Lower leg skin (tissue), 4 donors: Measurements from ENCODE around the gene TUB. TPM values are rescaled to one million over a fixed set of nuclear protein-coding genes. Genes with fewer than 3 reads are reported as not detected.

ENCODE experiments used
- DNase-seq, 2 donors: peaks; one replicate each; pipeline ENCODE4 v3.0.0-alpha.2; 2019; ENCODE audit warnings: low spot score in 2 of 2
- H3K4me3 ChIP-seq: fragments of 200-600 bp; sonication (generic); 2 replicates; pipeline ENCODE4 v1.5.1; 2017; ENCODE audit warnings: mild to moderate bottlenecking, low read depth; ENCODE audit not compliant: poor library complexity, severe bottlenecking
- POLR2A ChIP-seq, 2 donors: fragments of 450-650 bp; IDR thresholded peaks; one replicate each; pipeline ENCODE4 v1.6.1; 2016 to 2017; ENCODE audit warnings: antibody characterized with exemption in 2 of 2, mild to moderate bottlenecking in 1 of 2, moderate library complexity in 1 of 2
- WGBS, 2 donors: methylation state at CpG; one replicate each; pipeline ENCODE4 v1.1.5; 2018; 5-methylcytosine and 5-hydroxymethylcytosine counted together
- intact Hi-C: fragments of 100-400 bp; cut with DNase I; formaldehyde crosslinking; loops from one replicate; pipeline ENCODE4 v1.15.0; 2023; ENCODE audit warnings: low total_unique reads
- total RNA-seq, 4 donors: library from RNA; depleted of rRNA; stranded (reverse); fragments of >200 nt; gene quantifications; one replicate each; pipeline ENCODE4 v1.1.0, GENCODE V29; 2016
- TF ChIP-seq, protein P1 (sequence below), 3 donors: fragments of 450-650 bp; IDR thresholded peaks; one replicate each; pipeline ENCODE4 v1.5.1; 2016; ENCODE audit warnings: antibody characterized with exemption in 3 of 3, mild to moderate bottlenecking in 3 of 3, moderate library complexity in 2 of 3

The TUB gene
- total RNA-seq, 4 donors from 2014 or later = 1.2 to 4.8 (median 2.5) TPM

DNA sequence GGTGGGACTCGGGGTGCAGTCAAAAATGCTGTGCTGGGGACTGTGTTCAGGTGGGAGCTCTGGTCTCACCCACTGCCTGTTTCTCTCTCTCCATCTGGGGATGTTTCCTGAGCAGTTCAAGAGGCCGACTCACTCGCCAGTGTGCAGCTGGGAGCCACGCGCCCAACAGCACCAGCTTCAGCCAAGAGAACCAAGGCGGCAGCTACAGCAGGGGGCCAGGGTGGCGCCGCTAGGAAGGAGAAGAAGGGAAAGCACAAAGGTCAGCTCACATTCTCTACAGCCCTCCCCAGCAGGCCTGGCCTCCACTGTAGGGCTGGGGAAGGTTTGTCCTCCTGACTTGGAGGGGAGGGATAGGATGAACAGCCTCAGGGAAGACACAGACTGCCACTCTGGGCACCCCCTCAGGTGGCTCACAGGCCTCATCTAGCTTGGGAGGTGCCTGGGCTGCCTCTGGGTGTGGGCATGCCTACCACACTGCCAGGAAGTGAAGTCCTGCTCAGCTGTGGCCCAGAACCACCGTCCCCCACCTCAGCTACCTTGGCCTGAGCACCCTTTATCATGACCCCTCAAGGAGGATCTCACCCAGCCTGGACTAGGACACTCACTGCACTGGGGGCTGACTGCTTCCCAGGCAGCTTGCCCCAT, 13.0 kb downstream of the TUB start:
- no peak for DNase-seq
- no peak for TF ChIP-seq POLR2A (IDR thresholded peaks at IDR 0.05)
- TF ChIP-seq, protein P1, sequence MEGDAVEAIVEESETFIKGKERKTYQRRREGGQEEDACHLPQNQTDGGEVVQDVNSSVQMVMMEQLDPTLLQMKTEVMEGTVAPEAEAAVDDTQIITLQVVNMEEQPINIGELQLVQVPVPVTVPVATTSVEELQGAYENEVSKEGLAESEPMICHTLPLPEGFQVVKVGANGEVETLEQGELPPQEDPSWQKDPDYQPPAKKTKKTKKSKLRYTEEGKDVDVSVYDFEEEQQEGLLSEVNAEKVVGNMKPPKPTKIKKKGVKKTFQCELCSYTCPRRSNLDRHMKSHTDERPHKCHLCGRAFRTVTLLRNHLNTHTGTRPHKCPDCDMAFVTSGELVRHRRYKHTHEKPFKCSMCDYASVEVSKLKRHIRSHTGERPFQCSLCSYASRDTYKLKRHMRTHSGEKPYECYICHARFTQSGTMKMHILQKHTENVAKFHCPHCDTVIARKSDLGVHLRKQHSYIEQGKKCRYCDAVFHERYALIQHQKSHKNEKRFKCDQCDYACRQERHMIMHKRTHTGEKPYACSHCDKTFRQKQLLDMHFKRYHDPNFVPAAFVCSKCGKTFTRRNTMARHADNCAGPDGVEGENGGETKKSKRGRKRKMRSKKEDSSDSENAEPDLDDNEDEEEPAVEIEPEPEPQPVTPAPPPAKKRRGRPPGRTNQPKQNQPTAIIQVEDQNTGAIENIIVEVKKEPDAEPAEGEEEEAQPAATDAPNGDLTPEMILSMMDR (IDR thresholded peaks at IDR 0.05) = no peak
- 85 to 92% methylated on average over 9 of the region's 9 CpGs for WGBS, 2 donors
- intact Hi-C loops = loop anchor here (10.0 kb wide), 2 partner anchors 59 to 89 kb away; no protein-coding TSS in a partner anchor
- H3K4me3 ChIP-seq = no peak overlapping the region

DNA sequence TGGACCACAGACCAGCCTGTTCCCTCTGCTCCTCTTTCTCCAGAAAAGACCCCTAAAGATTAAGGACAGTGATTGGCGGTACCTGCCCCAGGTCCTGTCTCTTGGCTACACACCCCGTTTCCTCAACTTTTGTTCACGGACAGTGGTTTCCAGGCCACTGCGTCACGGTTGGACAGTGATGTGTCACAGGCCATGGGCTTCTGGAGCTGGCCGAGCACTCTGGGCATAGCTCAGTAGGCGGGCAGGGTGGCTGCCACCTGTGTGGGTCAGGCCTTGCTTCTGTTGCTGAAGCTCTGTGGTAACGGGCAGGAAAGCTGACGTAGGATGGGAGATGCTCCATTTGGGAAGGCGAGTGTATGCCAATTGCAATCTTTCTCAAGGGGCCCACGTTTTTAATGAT, 13.6 kb downstream of the TUB start:
- H3K4me3 ChIP-seq = no peak overlapping the region
- TF ChIP-seq, protein P1 (IDR thresholded peaks at IDR 0.05) = no peak
- TF ChIP-seq POLR2A (IDR thresholded peaks at IDR 0.05) = no peak
- WGBS, 2 donors = 91 to 93% methylated on average over 11 of the region's 11 CpGs
- no peak for DNase-seq
- intact Hi-C loops = loop anchor here (10.0 kb wide), 2 partner anchors 60 to 90 kb away; no protein-coding TSS in a partner anchor

DNA sequence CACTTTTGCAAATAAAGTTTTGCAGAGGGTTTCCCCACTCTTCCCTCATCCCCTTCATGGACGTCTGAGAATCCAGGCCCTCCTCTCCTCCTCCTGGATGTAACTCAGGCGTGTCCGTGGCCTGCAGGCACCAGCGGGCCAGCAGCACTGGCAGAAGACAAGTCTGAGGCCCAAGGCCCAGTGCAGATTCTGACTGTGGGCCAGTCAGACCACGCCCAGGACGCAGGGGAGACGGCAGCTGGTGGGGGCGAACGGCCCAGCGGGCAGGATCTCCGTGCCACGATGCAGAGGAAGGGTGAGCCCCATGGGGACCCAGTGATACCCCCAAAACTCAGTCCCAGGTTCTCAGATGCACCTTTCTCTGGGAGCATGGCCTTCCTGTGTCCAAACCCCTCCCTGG, 14.4 kb downstream of the TUB start:
- TF ChIP-seq POLR2A (IDR thresholded peaks at IDR 0.05) = no peak
- TF ChIP-seq, protein P1 (IDR thresholded peaks at IDR 0.05) = no peak
- DNase-seq = no peak
- intact Hi-C loops = loop anchor here (10.0 kb wide), 2 partner anchors 61 to 91 kb away; no protein-coding TSS in a partner anchor
- no peak overlapping the region for H3K4me3 ChIP-seq
- WGBS, 2 donors = 40 to 46% methylated on average over 12 of the region's 12 CpGs

DNA sequence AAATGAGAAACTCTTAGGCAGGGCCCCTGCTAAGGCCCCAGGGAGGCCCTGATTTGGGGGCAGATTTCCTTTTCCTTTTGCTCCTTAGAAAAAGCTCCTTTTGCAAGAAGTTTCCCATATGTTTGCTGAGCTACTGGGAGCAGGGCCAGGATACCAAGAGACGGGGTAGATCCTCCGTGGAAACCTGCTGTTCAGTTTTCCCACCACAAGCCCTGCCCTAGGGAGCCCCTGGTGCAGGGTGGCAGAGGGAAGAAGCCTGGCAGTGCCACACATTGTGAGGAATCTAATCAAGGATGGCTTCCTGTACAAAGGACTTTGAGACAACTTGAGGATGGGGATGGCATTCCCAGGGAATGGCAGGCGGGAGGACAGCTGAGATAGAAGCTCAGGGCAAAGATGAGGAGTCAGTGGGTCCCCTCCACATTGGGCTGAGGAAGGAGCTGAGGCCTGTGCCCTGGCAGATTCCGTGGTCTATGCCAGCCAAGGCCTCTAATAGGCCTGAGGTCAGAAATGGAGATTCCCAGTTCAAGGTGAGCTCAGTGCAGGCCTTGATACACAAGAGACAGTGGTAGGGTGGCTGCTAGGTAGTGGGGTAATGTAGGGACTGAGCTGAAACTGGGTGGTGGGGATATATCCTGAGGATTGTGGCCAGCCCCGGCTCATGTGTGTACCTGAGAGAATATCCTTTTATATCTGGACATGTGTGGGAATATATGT, 15.0 kb downstream of the TUB start:
- 71 to 79% methylated on average over 5 of the region's 5 CpGs for WGBS, 2 donors
- DNase-seq = no peak
- intact Hi-C loops = loop anchor here (10.0 kb wide), 2 partner anchors 61 to 91 kb away; no protein-coding TSS in a partner anchor
- TF ChIP-seq, protein P1 (IDR thresholded peaks at IDR 0.05) = no peak
- no peak for TF ChIP-seq POLR2A (IDR thresholded peaks at IDR 0.05)
- no peak overlapping the region for H3K4me3 ChIP-seq

DNA sequence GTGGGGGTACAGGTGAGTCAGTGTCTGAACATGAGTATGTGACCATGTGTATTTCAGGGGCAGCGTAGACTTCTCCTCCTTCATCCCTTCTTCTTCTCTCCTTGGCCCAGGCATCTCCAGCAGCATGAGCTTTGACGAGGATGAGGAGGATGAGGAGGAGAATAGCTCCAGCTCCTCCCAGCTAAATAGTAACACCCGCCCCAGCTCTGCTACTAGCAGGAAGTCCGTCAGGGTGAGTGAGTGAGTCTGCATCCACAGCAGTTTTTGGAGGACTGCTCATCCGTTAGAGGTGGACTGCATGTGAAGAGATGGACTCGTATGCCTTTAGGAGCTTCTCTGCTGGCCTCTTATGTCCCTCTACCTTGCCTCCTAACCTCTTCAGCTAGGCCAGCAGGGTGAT, 15.6 kb downstream of the TUB start:
- 64 to 66% methylated on average over 6 of the region's 6 CpGs for WGBS, 2 donors
- no peak for TF ChIP-seq POLR2A (IDR thresholded peaks at IDR 0.05)
- TF ChIP-seq, protein P1 (IDR thresholded peaks at IDR 0.05) = no peak
- intact Hi-C loops = loop anchor here (10.0 kb wide), 2 partner anchors 62 to 92 kb away; no protein-coding TSS in a partner anchor
- DNase-seq = no peak
- H3K4me3 ChIP-seq = no peak overlapping the region
